H7 (cell line): ENCODE measurements around the gene SMOC1. TPM values are rescaled to one million over a fixed set of nuclear protein-coding genes. Genes with fewer than 3 reads are reported as not detected.

Source experiments
- DNase-seq: peaks from one replicate; pipeline ENCODE4 v3.0.0; 2012
- H3K27me3 ChIP-seq: 2 replicates; pipeline ENCODE4 v1.6.0; 2011; ENCODE audit warnings: mild to moderate bottlenecking, low read length; ENCODE audit not compliant: control insufficient read depth, insufficient read depth
- H3K36me3 ChIP-seq: replicated peaks from 2 replicates; pipeline ENCODE4 v1.5.1; 2011; ENCODE audit warnings: low read length; ENCODE audit not compliant: control insufficient read depth, insufficient read depth
- H3K4me3 ChIP-seq: 2 replicates; pipeline ENCODE4 v1.5.1; 2011; ENCODE audit warnings: low read depth, mild to moderate bottlenecking, control low read depth, low read length, moderate library complexity; ENCODE audit not compliant: insufficient read depth
- total RNA-seq: library from RNA; depleted of rRNA; stranded (reverse); fragments of >200 nt; shearing (Covaris generic); gene quantifications from 2 replicates; pipeline ENCODE4 v1.2.3, GENCODE V29; 2014

SMOC1 gene
- total RNA-seq, 1 experiment from 2014 or later = 0.14 TPM

- DNase-seq = peak; percentile 34
- H3K36me3 ChIP-seq = no peaks in the 10 kb centered on the region
- H3K4me3 ChIP-seq = no peak overlapping the region
- H3K27me3 ChIP-seq = no peaks in the 10 kb centered on the region; the same call in 1 of the 2 replicates
Observed at GRCh38 chr14:69932391-69932790, 53.2 kb downstream of the SMOC1 start.

- H3K27me3 ChIP-seq = no peaks in the 10 kb centered on the region; the same call in 1 of the 2 replicates
- DNase-seq = no peak
Observed at GRCh38 chr14:69933623-69934275, 54.5 kb downstream of the SMOC1 start.

DNA sequence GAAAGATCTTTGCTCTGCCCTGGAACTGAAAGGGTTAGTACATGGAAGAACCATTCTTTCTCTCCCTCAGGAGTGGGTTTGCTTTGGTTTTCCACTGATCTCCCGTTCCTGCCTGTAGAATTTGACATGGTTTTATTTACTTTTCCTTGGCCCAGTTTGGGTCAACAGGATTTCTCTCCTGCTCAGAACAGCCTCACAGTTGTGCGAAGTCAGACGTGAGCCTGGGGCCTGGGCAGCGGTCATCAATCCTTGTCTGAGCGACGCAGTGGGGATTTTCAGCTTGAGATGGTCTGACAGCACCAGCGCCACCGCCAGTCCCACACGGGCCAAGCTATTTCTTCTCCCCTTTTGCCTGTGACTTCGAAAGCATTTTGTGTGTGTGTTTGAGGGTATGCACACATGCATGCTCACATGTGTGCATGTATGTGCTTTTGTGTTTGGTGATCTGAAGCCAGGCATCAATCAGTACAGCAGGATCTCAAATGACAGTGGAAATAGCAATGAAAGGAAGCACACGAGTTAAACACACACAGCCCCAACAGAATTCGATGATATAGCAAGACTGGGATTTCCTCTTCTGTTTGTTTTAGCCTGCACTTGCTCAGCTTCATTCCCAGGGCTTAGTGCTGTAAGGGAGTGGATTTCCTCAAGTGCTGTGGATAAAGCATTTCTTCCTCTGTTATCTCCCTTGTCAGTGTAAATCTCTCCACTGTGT lies 58.3 kb downstream of the SMOC1 start:
- Histone ChIP-seq H3K4me3 (no peak overlapping the region), H3K27me3 (no peaks in the 10 kb centered on the region), H3K36me3 (no peaks in the 10 kb centered on the region)
- no peak for DNase-seq

More at GRCh38 chr14:69933623-69934275, 54.5 kb downstream of the SMOC1 start:
- Histone ChIP-seq H3K4me3 (no peak overlapping the region), H3K36me3 (no peaks in the 10 kb centered on the region)

DNA sequence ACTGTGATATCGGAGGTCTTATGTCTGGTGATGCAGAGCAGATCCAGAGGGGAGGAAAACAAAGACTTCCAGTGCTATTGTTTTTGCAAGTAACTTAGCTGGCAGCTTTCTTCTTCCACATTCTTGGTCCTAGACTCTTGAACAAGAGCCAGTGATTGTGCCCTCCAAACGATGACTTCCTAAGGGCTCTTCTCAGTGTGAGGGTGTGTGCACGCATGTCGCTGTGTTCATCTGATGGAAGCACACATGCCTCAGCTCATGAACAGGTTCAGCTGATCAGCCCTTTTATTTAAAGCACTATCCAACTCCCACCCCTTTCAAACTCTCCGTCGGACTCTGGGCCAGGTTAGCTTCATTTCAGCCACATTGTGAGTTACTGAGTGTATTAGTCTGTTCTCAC lies 59.5 kb downstream of the SMOC1 start:
- H3K27me3 ChIP-seq = no peaks in the 10 kb centered on the region
- no peaks in the 10 kb centered on the region for H3K36me3 ChIP-seq
- DNase-seq = no peak

GRCh38 chr14:69941768-69942742 lies 62.8 kb downstream of the SMOC1 start:
- DNase-seq = no peak
- Histone ChIP-seq H3K4me3 (no peak overlapping the region), H3K27me3 (no peaks in the 10 kb centered on the region), H3K36me3 (no peaks in the 10 kb centered on the region)

More for the DNA sequence above, 59.5 kb downstream of the SMOC1 start:
- H3K4me3 ChIP-seq = no peak overlapping the region

DNA sequence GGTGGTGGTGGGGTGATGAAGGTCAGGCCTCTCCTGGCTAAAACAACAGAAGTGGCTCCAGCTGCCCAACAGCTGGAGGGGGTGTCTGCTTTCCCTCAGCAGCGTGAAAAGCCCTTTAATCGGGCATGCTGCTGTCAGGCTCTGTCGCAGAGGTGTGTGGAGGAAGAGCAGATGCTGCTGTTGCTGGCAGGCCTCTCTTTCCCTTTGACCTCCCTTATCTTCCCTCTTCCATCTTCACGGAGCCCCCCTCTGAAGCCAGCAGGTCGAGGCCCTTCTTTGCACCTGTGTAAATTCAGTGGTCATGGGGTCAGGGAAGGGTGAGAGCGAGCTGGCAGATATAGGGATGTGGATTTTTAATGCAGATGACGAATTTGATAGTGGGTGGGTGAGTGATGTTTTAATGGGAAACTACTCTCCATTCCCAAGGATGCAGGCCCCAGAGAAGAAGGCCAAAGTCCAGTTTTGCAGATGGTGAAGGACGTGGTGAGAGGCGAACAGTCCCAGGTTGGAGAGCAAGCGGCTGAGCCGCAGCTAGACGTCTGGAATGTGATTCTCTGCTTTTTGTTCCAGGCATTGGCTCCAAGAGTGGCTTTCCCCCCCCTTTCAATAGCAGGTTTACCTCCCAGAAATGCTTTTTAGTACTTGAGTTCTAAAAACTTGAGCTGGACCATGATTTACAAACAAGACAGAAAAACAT lies 64.0 kb downstream of the SMOC1 start:
- no peaks in the 10 kb centered on the region for H3K27me3 ChIP-seq
- no peaks in the 10 kb centered on the region for H3K36me3 ChIP-seq
- DNase-seq = no peak

GRCh38 chr14:69945347-69945746 lies 66.1 kb downstream of the SMOC1 start:
- Histone ChIP-seq H3K36me3 (no peaks in the 10 kb centered on the region), H3K4me3 (no peak overlapping the region), H3K27me3 (no peaks in the 10 kb centered on the region)
- DNase-seq = no peak

More for the DNA sequence above, 64.0 kb downstream of the SMOC1 start:
- no peak overlapping the region for H3K4me3 ChIP-seq

DNA sequence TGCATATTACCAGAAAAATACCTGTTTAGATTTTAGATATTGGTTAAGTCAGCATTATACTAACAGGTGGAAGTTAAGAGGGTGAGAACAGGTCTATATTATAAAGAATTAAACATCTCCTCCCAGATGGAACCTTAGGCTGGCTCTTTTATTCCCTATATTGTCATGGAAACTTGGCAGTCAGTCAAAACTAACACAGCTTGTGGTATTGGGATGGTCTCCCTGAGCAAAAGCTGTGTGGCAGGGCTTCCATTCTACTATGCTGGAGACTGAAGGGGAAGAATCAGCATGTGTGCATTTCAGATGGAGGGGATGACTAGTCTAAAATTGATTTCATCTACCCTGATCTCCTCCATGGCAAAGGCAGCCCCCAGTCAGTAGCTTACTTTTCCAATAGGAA lies 66.7 kb downstream of the SMOC1 start:
- Histone ChIP-seq H3K4me3 (no peak overlapping the region), H3K27me3 (no peaks in the 10 kb centered on the region), H3K36me3 (no peaks in the 10 kb centered on the region)
- no peak for DNase-seq

DNA sequence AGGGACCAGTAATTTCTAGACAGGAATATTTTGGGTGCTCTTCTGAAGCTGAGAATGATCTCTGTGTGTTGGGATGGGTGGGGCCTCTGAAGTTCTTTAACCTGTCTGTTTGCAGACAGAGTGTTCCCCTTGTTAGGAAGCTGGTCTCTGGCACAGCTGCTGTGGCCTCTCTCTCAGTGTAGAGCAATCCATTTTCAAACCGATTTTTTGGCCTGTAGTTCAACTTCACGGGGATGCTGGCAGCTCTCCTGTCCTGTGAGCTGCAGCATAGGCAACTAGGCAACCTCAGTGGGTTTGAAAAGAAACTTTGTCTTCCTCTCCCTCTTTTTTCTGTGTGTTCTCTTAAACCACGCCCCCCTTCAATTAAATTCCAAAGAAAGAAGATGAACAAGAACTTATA lies 69.1 kb downstream of the SMOC1 start:
- H3K27me3 ChIP-seq = no peaks in the 10 kb centered on the region
- no peak for DNase-seq
- no peak overlapping the region for H3K4me3 ChIP-seq
- no peaks in the 10 kb centered on the region for H3K36me3 ChIP-seq

DNA sequence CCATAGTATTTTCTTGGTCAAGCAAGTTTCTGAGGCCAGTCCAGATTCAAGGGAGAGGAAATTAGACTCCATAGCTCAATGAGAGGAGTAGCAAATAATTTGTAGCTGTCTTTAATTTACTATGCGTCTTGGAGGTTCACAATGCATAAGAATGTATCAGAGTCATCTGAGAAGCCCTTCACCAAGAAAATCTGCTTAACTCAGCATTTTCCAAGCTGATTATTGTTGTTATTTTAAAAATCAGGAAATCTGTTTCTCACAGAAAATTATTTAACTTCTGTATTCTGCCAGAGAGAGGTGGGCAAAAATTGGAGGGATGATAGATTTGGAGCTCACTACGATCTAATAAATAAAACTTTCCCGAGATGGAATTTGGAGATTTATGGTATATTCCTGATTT lies 72.0 kb downstream of the SMOC1 start:
- no peak overlapping the region for H3K4me3 ChIP-seq
- H3K27me3 ChIP-seq = no peaks in the 10 kb centered on the region
- no peak for DNase-seq
- H3K36me3 ChIP-seq = no peaks in the 10 kb centered on the region

GRCh38 chr14:69951935-69952334 lies 72.7 kb downstream of the SMOC1 start:
- H3K27me3 ChIP-seq = no peaks in the 10 kb centered on the region
- no peak overlapping the region for H3K4me3 ChIP-seq
- H3K36me3 ChIP-seq = no peaks in the 10 kb centered on the region

GRCh38 chr14:69953266-69953915 lies 74.2 kb downstream of the SMOC1 start:
- H3K36me3 ChIP-seq = no peaks in the 10 kb centered on the region
- no peaks in the 10 kb centered on the region for H3K27me3 ChIP-seq
- no peak for DNase-seq
- H3K4me3 ChIP-seq = no peak overlapping the region

More at GRCh38 chr14:69951935-69952334, 72.7 kb downstream of the SMOC1 start:
- no peak for DNase-seq

GRCh38 chr14:69955855-69956845 lies 76.9 kb downstream of the SMOC1 start:
- Histone ChIP-seq H3K4me3 (no peak overlapping the region), H3K27me3 (no peaks in the 10 kb centered on the region), H3K36me3 (no peaks in the 10 kb centered on the region)
- no peak for DNase-seq
